MM.1S (cell line): ENCODE results near the gene SERPINF2.

Experiments
- CTCF ChIP-seq: fragments of 300-600 bp; sonication (generic); IDR thresholded peaks from 2 replicates; pipeline ENCODE4 v1.5.1; 2016; ENCODE audit warnings: antibody characterized with exemption, low read length, mixed read lengths
- EZH2 ChIP-seq: fragments of 300-600 bp; sonication (generic); optimal IDR thresholded peaks from 2 replicates; pipeline ENCODE3; 2017; ENCODE audit warnings: low read depth, mild to moderate bottlenecking, antibody characterized with exemption, low read length, mixed read lengths
- EZH2phosphoT487 ChIP-seq: fragments of 300-600 bp; sonication (generic); IDR thresholded peaks from 2 replicates; pipeline ENCODE4 v1.6.1; 2018; ENCODE audit warnings: antibody characterized with exemption, low read length

- TF ChIP-seq CTCF (no peak), EZH2 (no peak), EZH2phosphoT487 (no peak)
Measured at GRCh38 chr17:1695365-1695764, 47.3 kb upstream of the SERPINF2 start.
